Neuronal stem cell (in vitro differentiated cells): Measurements from ENCODE around the gene RAB40C.
A peak's percentile ranks its signal among the peaks of the same experiment; 100 is the strongest.

Source experiments
- DNase-seq: peaks from one replicate; pipeline ENCODE4 v3.0.0-alpha.2; 2013; ENCODE audit warnings: low spot score
- H2AFZ ChIP-seq: one replicate; pipeline ENCODE4 v1.6.1; 2013; ENCODE audit warnings: mild to moderate bottlenecking, low read length, inconsistent platforms
- H2AK5ac ChIP-seq: 2 replicates; pipeline ENCODE4 v1.6.1; 2013; ENCODE audit warnings: low read depth, mild to moderate bottlenecking, inconsistent platforms, low read length, moderate library complexity, mixed read lengths
- H2BK120ac ChIP-seq: 2 replicates; pipeline ENCODE4 v1.6.1; 2013; ENCODE audit warnings: low read depth, mild to moderate bottlenecking, inconsistent platforms, low read length, moderate library complexity, mixed read lengths
- H2BK12ac ChIP-seq: one replicate; pipeline ENCODE4 v1.6.1; 2013; ENCODE audit warnings: low read length, inconsistent platforms
- H2BK15ac ChIP-seq: 2 replicates; pipeline ENCODE4 v1.6.1; 2013; ENCODE audit warnings: mild to moderate bottlenecking, low read length, inconsistent platforms, mixed read lengths
- H2BK5ac ChIP-seq: one replicate; pipeline ENCODE4 v1.6.1; 2013; ENCODE audit warnings: inconsistent platforms, mild to moderate bottlenecking, low read length, moderate library complexity
- H3K14ac ChIP-seq: one replicate; pipeline ENCODE4 v1.6.1; 2013; ENCODE audit warnings: low read length, inconsistent platforms
- H3K18ac ChIP-seq: 2 replicates; pipeline ENCODE4 v1.6.1; 2013; ENCODE audit warnings: low read length, inconsistent platforms
- H3K23ac ChIP-seq: 2 replicates; pipeline ENCODE4 v1.6.1; 2013; ENCODE audit warnings: low read depth, mild to moderate bottlenecking, mixed read lengths, low read length, inconsistent platforms; ENCODE audit not compliant: poor library complexity
- H3K27ac ChIP-seq: replicated peaks from 3 replicates; pipeline ENCODE4 v1.5.1; 2013; ENCODE audit warnings: low read length, inconsistent platforms
- H3K27me3 ChIP-seq, 3 experiments: 2 replicates each; pipeline ENCODE4 v1.6.1; 2013; ENCODE audit warnings: low read length in 3 of 3, mild to moderate bottlenecking in 2 of 3, inconsistent platforms in 1 of 3, low read depth in 1 of 3, mixed read lengths in 1 of 3, moderate library complexity in 1 of 3; ENCODE audit not compliant: control insufficient read depth in 3 of 3, insufficient read depth in 3 of 3
- H3K36me3 ChIP-seq, 2 donors: replicated peaks in 1 of 2; 2 replicates each; pipeline ENCODE4 v1.6.1; 2013; ENCODE audit warnings: low read length in 2 of 2; ENCODE audit not compliant: control insufficient read depth in 2 of 2, insufficient read depth in 2 of 2
- H3K4ac ChIP-seq: 2 replicates; pipeline ENCODE4 v1.6.1; 2013; ENCODE audit warnings: inconsistent platforms, mild to moderate bottlenecking, low read length, moderate library complexity
- H3K4me1 ChIP-seq, 2 donors: 1 replicate in 1 of 2; 2 replicates in 1 of 2; pipeline ENCODE4 v1.6.1; 2013; ENCODE audit warnings: low read length in 2 of 2, low read depth in 1 of 2; ENCODE audit not compliant: control insufficient read depth in 2 of 2, insufficient read depth in 1 of 2
- H3K4me2 ChIP-seq: one replicate; pipeline ENCODE4 v1.6.1; 2013; ENCODE audit warnings: mild to moderate bottlenecking, low read length, inconsistent platforms; ENCODE audit not compliant: insufficient read depth, poor library complexity, severe bottlenecking
- H3K4me3 ChIP-seq, 2 donors: 2 replicates each; pipeline ENCODE4 v1.5.1; 2013; ENCODE audit warnings: low read length in 2 of 2, mild to moderate bottlenecking in 2 of 2, inconsistent platforms in 1 of 2, moderate library complexity in 1 of 2
- H3K79me1 ChIP-seq: one replicate; pipeline ENCODE4 v1.6.1; 2013; ENCODE audit warnings: low read depth, mild to moderate bottlenecking, inconsistent platforms, low read length, moderate library complexity
- H3K9ac ChIP-seq: one replicate; pipeline ENCODE4 v1.6.1; 2013; ENCODE audit warnings: mild to moderate bottlenecking, low read depth, low read length, inconsistent platforms; ENCODE audit not compliant: poor library complexity
- H3K9me3 ChIP-seq, 2 donors: replicated peaks in 1 of 2; 2 replicates each; pipeline versions ENCODE3 to v1.6.1; 2013; ENCODE audit warnings: low read length in 2 of 2, mild to moderate bottlenecking in 2 of 2, inconsistent platforms in 1 of 2, low read depth in 1 of 2, mixed read lengths in 1 of 2, moderate library complexity in 1 of 2; ENCODE audit not compliant: control insufficient read depth in 2 of 2, insufficient read depth in 1 of 2
- H4K8ac ChIP-seq: one replicate; pipeline ENCODE4 v1.6.1; 2013; ENCODE audit warnings: low read depth, mild to moderate bottlenecking, inconsistent platforms, low read length, moderate library complexity
- H4K91ac ChIP-seq: one replicate; pipeline ENCODE4 v1.6.1; 2013; ENCODE audit warnings: low read length, low read depth, mild to moderate bottlenecking, inconsistent platforms; ENCODE audit not compliant: poor library complexity
- WGBS, 2 donors: extraction: QIAGEN DNeasy Blood & Tissue Kit; methylation state at CpG; one replicate each; pipeline ENCODE4 v1.1.7; 2013; ENCODE audit warnings: missing lambda C conversion rate in 2 of 2, mixed read lengths in 1 of 2; ENCODE audit not compliant: insufficient read length in 2 of 2, insufficient replicate concordance in 1 of 2; ENCODE audit errors: extremely low coverage in 2 of 2; 5-methylcytosine and 5-hydroxymethylcytosine counted together

Gene RAB40C

GRCh38 chr16:572865-573650 is 16.8 kb upstream of the RAB40C start:
- H2BK5ac ChIP-seq = no peak overlapping the region
- H3K36me3 ChIP-seq = peaks cover 19 to 39% of the 10 kb centered on the region in 2 donors
- H3K4ac ChIP-seq = no peak overlapping the region
- no peaks in the 10 kb centered on the region for H3K9me3 ChIP-seq
- H2AK5ac ChIP-seq = no peak overlapping the region
- no peak overlapping the region for H3K4me2 ChIP-seq
- peaks cover 27% of the 10 kb centered on the region for H3K79me1 ChIP-seq
- H3K4me3 ChIP-seq = no peak overlapping the region
- H3K14ac ChIP-seq = no peak overlapping the region
- no peak overlapping the region for H3K9ac ChIP-seq
- no peak overlapping the region for H2AFZ ChIP-seq
- WGBS, 2 donors = no CpG with 5 or more reads among the region's 27 CpGs
- no peak overlapping the region for H3K23ac ChIP-seq
- no peak for DNase-seq
- no peak overlapping the region for H2BK120ac ChIP-seq
- H3K27me3 ChIP-seq = no peaks in the 10 kb centered on the region
- H3K4me1 ChIP-seq = peaks cover 6 to 10% of the 10 kb centered on the region in 2 donors
- no peak overlapping the region for H3K18ac ChIP-seq
- no peak overlapping the region for H2BK15ac ChIP-seq
- H4K91ac ChIP-seq = no peak overlapping the region
- H4K8ac ChIP-seq = no peak overlapping the region
- H3K27ac ChIP-seq = no peak overlapping the region
- no peak overlapping the region for H2BK12ac ChIP-seq

- no CpG with 5 or more reads among the region's 46 CpGs for WGBS, 2 donors
- H3K4me3 ChIP-seq = no peak overlapping the region
These were observed 15.7 kb upstream of the RAB40C start for GRCh38 chr16:574021-574760.

GRCh38 chr16:575354-576196 is 14.3 kb upstream of the RAB40C start:
- Histone ChIP-seq H3K23ac (no peak overlapping the region), H2AFZ (no peak overlapping the region), H2BK120ac (no peak overlapping the region), H4K8ac (peak overlapping the region; percentile 72), H3K27ac (no peak overlapping the region), H3K4me3 (peak overlapping the region in 1 of 2 donors; percentile 12), H3K4ac (no peak overlapping the region), H3K9me3 (no peaks in the 10 kb centered on the region), H2AK5ac (no peak overlapping the region), H3K79me1 (peaks cover 24% of the 10 kb centered on the region), H3K18ac (no peak overlapping the region), H3K4me1 (peaks cover 0 to 2% of the 10 kb centered on the region in 2 donors), H3K36me3 (peaks cover 19 to 42% of the 10 kb centered on the region in 2 donors), H3K9ac (peak overlapping the region; percentile 70), H3K27me3 (no peaks in the 10 kb centered on the region), H2BK15ac (no peak overlapping the region), H4K91ac (no peak overlapping the region), H2BK5ac (no peak overlapping the region), H2BK12ac (peak overlapping the region; percentile 84), H3K4me2 (no peak overlapping the region), H3K14ac (peak overlapping the region; percentile 8)
- DNase-seq = no peak
- WGBS, 2 donors = no CpG with 5 or more reads among the region's 36 CpGs

More at GRCh38 chr16:574021-574760, 15.7 kb upstream of the RAB40C start:
- H2BK5ac ChIP-seq = no peak overlapping the region
- no peak overlapping the region for H3K14ac ChIP-seq
- H3K4me1 ChIP-seq = peaks cover 2 to 5% of the 10 kb centered on the region in 2 donors
- H2BK120ac ChIP-seq = no peak overlapping the region
- H3K4ac ChIP-seq = no peak overlapping the region
- H3K9ac ChIP-seq = no peak overlapping the region
- no peaks in the 10 kb centered on the region for H3K27me3 ChIP-seq
- H3K9me3 ChIP-seq = no peaks in the 10 kb centered on the region
- H2BK15ac ChIP-seq = no peak overlapping the region
- H3K23ac ChIP-seq = no peak overlapping the region
- H3K18ac ChIP-seq = no peak overlapping the region
- H3K27ac ChIP-seq = no peak overlapping the region
- H4K8ac ChIP-seq = no peak overlapping the region
- peaks cover 27% of the 10 kb centered on the region for H3K79me1 ChIP-seq
- H2AK5ac ChIP-seq = no peak overlapping the region
- no peak overlapping the region for H4K91ac ChIP-seq
- DNase-seq = no peak
- peaks cover 19 to 39% of the 10 kb centered on the region in 2 donors for H3K36me3 ChIP-seq
- H2AFZ ChIP-seq = no peak overlapping the region
- H2BK12ac ChIP-seq = no peak overlapping the region
- H3K4me2 ChIP-seq = no peak overlapping the region
